Ammon's horn (tissue), 1 donor: ENCODE measurements around the gene VWC2L.
A peak's percentile ranks its signal among the peaks of the same experiment; 100 is the strongest.

Experiments used
- DNase-seq: peaks from one replicate; pipeline ENCODE4 v3.0.0-alpha.2; 2016; ENCODE audit warnings: low spot score

The VWC2L gene

DNA sequence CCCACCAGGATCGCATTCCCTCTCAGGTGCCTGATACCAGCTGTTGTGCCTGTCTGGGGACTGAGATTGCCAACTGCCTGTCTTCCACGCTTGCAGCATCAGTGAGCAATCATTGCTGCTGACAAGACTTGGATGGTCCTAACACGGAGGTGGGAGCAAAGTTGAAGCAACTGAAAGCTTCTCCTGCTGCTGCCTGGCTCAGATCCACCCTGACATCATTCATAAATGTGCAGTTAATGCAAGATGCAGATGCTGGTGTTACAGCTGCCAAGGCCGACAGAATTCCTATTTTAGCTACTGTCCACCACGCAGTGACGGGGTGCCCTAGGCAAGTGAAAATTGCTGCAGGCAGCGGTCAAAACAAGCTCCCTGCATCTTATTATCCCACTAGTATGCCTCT is 131.4 kb downstream of the VWC2L start:
- no peak for DNase-seq

DNA sequence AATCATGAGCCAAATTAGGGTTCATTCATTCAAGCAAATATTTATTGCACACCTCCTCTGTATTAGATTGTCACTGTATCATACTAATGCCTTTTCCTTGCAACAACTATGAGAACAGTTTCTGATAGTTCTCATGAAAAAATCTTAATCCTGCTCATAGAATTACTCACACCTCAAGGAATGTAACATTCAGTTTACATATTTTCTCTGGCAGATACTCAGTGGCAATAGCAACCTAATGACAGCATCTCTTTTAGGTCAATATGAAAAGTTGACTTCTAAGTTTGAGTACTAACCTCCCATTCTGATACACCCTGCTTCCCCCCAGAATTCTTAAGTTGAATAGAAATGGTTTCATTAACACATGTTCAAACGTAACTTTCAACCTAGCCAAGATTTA is 132.0 kb downstream of the VWC2L start:
- no peak for DNase-seq

DNA sequence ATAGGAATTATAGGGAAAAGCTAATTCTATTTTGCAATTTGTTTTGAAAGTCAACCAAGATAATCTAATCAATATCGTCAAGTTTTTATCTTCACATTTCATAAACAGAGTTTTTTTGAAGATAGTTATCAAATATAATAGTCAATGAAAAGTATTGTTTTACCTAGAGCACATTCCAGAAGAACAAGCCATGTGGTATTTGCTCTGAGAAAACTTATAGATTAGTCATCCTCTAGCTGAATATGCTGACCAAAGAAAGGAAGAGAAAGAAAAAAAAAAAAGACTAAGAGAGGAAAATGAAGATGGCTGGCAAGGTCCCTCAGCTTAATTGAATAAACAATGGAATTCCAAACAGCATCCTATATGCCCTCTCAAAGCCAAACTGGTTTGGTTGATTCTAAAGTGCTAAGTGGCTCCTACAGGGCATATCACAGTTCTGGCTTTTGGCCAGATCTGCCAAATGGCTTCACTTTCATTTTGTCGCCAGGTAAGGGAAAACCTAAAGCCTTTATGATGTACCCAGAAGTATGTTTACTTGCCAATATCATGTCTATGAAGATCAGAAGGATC is 132.6 kb downstream of the VWC2L start:
- DNase-seq = no peak

DNA sequence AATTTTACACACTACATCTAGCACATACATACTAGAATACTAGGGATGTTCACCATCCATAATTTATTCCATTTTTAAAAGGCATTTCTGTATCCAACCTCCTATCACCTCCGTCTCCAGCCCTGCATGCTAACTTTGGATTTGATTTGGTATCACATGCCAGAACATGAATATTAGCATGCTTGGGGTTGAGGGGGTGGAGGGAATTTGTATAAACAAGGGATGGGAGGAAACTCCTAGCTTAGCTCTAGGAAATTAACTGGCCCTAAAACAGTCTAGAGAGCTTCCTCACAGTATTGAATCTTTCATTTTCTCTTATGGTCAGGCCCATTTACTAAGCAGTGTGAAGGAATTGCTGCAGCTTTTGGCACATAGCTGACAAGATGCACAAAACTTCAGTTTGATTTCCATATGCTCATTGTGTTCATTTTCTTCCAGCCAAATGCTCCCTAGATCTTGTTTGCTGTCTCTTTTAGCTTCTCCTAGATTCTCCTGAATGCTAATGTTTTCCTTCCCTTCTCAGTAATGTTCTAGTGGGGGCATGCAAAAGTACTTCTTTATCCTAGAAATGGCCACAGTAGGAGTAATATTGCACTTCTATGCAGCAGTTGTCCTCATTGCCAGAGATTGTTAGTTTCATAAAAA is 135.2 kb downstream of the VWC2L start:
- DNase-seq = no peak

DNA sequence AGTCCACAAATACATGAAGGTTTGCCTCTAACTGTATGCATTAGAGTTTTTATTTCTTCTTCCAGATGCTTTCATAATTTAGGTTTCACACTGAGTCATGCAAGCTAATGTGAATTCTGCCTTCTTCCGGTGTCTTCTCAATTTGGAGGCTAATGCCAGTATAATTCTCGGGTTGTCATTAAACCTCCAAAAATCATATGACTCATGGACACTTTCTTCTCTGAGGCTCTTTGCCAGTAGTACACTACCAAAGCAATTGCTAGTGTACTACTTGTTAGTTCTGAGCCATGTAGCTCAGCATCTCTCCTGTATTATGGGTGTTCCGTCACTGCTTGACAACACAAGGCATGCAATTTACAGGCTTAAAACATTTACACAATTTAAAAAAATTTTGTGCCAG is 137.1 kb downstream of the VWC2L start:
- DNase-seq = no peak

DNA sequence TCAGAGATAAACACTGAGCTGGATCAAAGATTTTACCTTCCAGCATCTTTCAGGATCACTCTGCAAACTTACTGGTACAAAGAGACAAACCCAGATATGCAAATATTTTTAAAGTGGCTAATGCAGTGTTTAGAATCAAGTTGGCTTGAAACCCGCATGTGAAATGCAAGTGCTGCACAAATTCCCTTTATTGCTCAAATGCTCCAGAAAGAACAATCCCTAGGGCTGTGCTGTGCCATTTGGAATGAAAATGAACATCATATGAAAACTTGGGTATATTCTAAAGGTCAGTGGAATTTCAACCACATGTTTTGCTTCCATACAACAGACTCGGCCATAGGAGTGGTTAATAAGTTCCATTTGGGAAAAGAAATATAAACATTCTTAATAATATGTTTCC is 139.1 kb downstream of the VWC2L start:
- no peak for DNase-seq

DNA sequence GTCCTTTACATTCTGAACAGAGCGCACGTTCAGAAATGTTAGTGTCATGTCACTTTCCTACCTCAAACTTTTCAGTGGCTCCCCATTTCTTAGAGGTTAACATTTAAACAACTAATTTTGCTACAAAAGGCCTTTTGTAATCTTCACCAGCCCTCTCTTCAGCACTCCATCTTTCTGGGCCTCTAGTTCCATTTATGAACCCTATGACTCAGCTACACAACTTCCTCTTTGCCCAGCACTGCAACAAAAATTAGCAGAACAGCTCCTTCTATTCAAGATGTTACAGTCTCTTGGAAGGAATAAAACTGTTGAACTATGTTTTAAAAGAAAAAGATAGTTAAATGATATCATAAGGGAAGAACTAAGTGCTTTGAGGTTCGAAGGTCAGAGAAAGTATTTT is 139.9 kb downstream of the VWC2L start:
- DNase-seq = no peak

DNA sequence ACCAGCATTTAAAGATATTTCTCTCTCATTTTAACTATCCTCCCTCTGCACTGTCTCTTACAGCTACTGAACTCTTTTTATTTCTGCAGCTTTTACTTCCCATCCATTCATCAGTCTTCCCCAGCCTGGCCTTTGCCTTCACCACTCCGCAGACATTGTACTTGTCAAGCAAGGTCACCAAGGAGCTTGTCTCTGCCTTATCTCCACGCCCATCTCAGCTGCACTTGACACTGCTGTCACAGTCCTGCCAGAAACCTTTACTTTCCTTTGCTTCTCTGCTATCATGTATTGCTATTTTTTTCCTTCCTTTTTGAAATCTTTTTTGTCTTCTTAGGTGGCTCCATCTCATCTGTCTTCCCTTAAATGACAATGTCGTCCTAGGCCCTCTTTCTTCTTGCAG is 147.0 kb downstream of the VWC2L start:
- no peak for DNase-seq

DNA sequence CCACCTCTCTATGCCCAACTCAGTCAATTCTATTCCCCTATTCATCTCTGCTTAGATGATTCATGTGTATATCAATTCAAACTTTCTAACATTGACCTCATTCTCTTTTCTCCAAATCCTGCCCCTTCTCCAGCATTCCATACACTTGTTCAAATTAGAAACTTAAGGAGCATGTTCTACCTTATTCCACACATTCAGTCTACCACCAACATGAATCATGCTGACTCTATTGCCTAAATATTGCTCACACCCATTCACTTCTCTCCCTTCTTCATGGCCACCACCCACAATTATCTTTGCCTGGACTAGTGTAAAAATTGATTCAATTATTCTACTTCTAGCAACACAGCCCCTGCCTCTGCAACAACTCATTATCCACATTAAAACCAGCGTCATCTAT is 147.5 kb downstream of the VWC2L start:
- DNase-seq = no peak

DNA sequence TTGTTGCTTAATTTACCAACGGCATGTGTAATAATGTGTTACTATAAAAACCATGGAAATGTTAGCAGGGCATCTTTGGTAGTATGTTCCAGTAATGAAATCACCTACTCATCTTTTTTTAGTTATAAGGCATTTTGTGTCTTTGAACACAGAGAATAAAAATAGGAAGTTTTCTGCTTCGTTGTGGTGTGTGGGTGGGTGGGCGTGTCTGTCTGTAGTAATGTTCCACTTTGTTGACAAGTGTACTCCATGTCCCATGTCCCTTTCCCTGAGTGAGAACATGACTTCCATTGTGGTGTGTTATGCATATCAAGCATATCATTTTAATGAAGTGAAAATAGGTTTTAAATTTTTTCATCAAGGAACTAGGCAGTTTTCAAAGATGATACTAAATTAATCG is 149.3 kb downstream of the VWC2L start:
- no peak for DNase-seq

DNA sequence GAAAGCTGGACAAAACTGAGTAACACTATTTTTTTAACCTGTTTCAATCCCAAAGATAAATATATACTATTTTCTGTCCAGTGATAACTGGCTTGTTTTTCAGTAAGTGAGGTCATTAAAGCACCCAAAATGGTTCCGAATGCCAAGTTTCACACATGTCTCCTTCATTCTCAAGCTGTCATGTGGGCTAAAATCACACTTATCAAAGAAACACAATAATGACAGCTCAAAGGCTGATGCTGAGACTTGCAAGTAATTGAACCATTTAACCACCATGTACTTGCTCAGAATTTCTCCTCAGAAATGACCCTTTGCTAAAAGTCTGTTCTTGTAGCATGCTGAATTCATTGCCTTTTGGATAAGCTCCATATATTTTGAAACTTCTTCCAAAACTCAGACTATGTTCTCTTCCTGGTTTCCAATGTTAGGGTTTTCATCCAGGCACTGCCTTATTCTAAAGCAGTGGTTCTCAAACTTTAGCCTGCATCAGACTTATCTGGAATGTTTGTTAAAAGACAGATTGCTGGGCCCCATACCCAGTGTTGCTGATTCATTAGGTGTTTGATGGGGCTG is 149.8 kb downstream of the VWC2L start:
- no peak for DNase-seq

DNA sequence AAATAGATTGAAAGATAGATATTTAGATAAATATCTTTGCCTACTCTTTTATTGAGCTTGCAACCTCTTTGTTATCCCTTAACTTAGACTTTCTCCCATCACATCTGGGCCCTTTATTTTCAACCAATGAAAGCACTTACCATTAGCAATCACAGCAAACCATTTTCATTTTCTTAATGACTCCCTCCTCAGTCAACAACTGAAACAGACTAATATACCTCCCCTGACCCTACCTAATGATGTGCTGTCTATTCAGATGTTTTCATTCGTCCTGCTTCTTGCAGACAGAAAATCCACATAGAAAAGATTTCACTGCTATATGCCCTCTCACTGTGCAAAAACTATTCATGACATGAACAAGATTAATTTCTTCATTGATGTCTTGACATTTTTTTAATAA is 154.4 kb downstream of the VWC2L start:
- no peak for DNase-seq

DNA sequence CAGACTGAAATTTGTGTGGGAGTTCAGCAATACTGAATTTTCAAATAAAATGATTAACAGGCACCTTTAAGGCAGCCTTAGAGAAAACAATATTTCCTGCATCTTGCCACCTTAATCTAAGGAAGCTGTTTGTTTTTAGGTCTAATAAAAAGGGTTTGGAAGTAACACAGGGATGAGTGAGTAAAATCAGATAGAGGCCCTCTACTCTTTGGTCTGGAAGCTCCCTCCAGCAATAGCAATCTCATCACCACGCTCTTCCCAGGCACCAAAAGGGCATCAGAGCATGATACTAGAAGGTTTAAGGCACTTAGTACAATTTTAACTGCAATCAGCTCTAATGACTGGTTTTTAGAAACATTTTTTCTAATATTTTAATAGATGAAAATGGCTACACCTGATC is 155.6 kb downstream of the VWC2L start:
- no peak for DNase-seq

DNA sequence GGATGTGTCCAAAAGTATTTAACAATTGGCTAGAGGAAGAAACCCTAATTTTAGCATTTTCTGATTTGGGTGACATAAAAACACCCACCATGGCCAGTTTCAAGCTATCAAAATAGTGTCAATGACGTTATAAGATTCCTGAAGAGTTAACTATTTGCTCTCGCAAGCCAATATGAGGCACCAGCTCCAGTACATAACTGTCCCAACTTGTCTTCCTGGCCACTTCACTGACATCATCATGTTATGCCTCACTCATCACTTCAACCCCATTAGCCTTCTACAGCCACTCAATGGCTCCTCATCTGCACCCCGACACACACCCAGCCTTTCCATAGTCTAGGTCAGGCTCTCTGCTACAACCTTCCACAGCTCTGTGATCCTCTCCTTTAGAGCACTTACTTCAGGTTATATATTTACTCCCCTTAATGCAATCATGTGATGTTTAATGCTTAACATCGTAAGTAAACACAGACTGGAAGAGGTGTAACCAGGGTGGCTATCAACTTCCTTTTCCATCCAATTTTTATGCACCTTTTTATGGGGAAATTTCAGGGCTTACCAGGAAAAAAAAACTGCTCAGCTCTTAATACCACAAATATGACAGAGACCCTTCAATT is 158.7 kb downstream of the VWC2L start:
- no peak for DNase-seq

DNA sequence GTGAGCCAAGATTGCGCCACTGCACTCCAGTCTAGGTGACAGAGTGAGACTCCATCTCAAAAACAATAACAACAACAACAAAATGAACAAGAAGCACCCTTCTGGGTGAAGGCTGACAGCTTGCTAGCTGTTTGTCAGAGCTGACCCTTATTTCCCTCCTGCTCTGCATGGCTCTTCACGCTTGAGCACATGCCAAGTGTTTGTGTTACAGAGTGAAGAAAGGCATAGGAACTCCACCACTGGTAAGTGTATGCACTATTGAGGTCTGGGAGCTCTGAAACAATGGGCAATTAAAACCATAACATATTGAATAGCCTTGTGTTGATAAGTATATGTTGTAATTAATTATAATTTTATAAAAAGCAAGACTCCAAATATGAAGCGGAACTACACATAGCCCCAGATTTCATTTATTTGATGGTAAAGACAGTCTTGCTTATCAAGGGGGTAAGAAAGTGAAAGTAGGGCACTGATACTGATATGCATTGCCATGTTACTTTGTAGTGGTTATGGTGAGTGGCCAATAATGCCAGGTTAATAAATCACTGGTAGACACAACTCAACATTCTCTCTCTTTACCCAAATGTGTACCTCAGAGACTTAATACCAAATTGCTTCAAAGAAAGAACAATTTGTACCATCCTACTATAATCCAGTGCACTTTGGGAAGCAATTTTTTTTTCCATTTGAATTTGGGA is 163.4 kb downstream of the VWC2L start:
- no peak for DNase-seq

DNA sequence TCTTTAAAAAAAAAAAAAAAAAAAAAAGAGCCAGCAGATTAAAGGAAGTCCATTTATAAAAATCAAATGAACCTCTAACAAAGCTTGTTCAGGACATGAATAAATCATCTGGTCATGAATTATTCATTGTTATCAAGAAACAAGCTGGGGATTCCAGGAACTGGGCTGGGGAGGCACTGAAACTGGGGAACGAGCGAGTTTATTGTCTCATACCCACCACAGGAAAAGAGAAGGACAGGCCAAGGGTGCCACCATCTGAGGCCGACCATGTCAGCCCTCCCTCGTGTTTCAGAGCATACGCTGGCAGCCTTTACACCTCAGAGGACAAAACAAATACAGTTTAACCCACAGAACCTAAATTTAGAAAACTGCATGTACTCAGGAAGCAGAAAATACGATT is 164.2 kb downstream of the VWC2L start:
- peak; percentile 93 for DNase-seq

DNA sequence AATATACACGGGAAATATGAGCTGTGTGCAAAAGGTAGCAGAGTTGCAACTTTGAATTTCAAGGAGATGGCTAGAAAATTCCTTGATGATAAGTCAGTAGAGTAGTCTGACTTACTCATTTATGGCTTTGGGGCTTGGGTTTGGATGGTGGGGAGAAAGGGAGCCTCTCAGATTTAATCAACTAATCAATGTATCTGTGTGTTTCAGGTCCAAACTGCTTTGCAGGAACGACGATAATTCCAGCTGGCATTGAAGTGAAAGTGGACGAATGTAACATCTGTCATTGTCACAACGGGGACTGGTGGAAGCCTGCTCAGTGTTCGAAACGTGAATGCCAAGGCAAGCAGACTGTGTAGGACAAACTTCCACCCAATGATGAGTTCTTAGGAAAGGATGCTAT is 164.6 kb downstream of the VWC2L start:
- peak; percentile 28 for DNase-seq

DNA sequence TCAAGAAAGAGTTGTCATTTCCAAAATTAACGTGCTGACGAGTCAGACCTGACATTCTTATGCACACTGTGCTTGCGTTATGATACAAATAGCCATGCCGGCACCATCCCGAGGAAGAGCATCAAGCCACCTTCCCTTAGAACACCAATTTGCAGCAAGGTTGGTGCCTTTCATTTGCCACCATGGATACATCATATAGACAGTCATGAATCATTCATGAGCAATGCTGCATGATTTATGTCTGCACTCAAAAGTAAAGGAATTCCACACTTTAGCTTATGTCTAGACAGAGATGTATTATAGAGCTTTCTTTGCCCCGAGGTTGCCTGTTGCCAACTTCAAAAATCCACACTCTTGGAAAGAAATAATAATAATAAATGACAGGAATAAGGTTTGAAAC is 166.9 kb downstream of the VWC2L start:
- no peak for DNase-seq

DNA sequence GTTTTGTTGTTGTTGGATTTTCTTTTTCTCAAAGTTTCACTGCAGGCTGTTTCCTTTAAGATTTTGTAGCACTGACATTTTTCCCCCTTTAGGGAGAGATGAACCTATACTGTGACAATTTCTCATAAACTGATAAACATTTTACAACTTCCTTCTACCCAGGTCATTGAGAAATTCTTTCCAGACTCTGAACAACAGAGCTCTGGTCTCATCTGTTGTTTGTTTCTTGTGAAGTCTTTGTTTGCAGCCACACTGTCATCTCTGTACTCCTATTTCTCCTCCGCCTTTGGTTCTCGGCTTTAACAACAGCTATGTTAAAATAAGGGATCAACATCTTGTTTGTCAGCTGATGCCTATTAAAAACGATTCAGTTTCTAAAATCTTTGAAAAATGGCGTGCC is 167.6 kb downstream of the VWC2L start:
- DNase-seq = no peak

DNA sequence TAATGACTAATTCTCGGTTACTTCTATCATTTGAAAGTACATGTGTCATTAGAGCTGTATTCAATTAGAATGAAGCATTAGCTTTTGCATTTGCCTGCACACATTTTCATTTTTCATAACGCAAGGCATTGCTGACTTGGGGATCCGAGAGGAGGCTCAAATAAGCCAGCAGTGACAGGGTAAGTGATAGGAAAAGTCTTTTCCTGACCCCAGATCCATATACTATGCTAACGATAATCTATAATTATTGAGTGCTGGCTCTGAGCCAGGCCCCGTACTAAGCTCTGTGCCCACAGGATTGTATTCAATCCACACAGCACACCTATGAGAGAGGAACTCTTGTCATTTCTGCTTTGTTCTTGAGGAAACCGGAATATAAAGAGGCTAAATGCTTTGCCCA is 168.2 kb downstream of the VWC2L start:
- no peak for DNase-seq

DNA sequence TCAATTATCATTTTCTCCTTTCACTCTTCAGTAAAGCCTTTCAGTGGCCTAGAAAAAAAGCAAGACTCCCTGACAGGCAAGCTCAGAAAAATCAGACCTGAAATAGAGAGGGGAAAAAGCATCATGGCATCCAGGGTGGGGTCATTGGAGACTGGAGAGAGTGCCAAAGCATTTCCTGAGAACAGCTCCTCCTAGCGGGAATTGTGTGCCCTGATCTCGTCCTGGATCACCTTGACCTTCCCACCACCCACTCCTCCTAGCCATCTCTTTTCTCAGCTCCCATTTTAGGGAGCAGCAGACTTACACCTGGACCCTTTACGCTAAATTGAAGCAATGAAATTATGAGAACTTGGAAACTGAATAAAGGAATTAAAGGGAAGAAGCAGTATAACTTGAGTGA is 176.6 kb downstream of the VWC2L start:
- no peak for DNase-seq

DNA sequence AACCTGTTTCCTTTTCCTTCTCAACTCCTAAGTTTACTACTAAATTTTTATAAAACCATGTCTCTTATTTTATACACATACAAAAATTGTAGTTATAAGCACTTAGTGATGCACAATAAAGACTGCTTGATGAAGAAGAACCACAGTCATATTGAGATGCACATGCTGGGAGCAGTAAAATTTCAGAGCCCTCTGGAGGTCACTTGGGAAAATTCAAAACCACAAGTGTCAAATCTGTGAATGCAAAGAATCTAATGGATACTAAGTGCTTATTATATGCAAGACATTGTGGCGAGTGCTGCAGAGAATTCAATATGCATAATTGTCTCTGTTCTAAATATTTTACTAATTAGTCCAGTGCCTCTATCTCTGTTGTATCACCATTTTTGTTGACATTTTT is 180.5 kb downstream of the VWC2L start:
- DNase-seq = no peak

DNA sequence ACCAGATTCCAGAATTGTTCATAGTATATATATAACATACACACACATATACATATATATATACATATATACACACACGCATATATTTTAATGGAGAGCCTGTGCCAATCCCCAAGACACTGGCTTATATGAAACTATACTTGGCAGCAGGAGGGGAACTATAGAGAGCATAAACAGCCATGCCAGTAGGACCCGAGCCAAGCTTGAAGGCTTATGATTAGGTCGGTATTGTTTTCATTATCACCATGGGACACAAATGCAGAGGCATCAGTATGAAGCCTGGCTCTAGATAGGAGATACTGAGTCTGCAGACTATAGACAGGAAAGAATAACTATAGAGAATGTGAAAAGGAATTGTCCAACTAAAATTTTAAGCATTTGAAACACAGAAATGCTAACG is 181.2 kb downstream of the VWC2L start:
- DNase-seq = no peak
